ENCODE measurements around the gene ATG101. TPM values are rescaled to one million over a fixed set of nuclear protein-coding genes. Genes with fewer than 3 reads are reported as not detected.

The ATG101 gene
- total and polyA plus RNA-seq, 9 of the 15 experiments (the other 6 are each of a cell fraction or from before 2014, with no cell fraction given): 2.9 to 52.4 (median 29.7) TPM

GRCh38 chr12:52119398-52120254 is 49.8 kb downstream of the ATG101 start (continued):
- TF ChIP-seq ZNF318 (IDR thresholded peaks at IDR 0.05; ENCODE audit: borderline replicate concordance in 1 of 2, low read depth in 1 of 2): no peak
- TF ChIP-seq NR4A1 (CRISPR knock-in tag; IDR thresholded peaks at IDR 0.05): no peak
- no peak for TF ChIP-seq NR4A1 (tag; IDR thresholded peaks at IDR 0.05)
- TF ChIP-seq ZBTB7A (IDR thresholded peaks at IDR 0.05; ENCODE audit: borderline replicate concordance, control insufficient read depth, low read depth, low read length): peak; percentile 35; the same call in 1 of the 2 replicates
- no peak for TF ChIP-seq ASH1L (IDR thresholded peaks at IDR 0.05; ENCODE audit: borderline replicate concordance, low read depth, partially characterized antibody)
- TF ChIP-seq NCOA2 (IDR thresholded peaks at IDR 0.05; ENCODE audit: partially characterized antibody in 2 of 2): no peak
- peak in 1 of 2 experiments; percentile 34; a peak in 1 of 4 replicates for TF ChIP-seq MAZ (CRISPR knock-in tag; conservative IDR thresholded peaks at IDR 0.05 in 1 of 2, IDR thresholded peaks at IDR 0.05 in 1 of 2)
- TF ChIP-seq ZNF282 (CRISPR knock-in tag; IDR thresholded peaks at IDR 0.05): no peak
- TF ChIP-seq SRSF3 (IDR thresholded peaks at IDR 0.05; ENCODE audit: insufficient read depth, low read length): no peak
- TF ChIP-seq HMG20A (CRISPR knock-in tag; conservative IDR thresholded peaks at IDR 0.05): no peak
- no peak for TF ChIP-seq DLX4 (CRISPR knock-in tag; IDR thresholded peaks at IDR 0.05)
- TF ChIP-seq ZNF445 (CRISPR knock-in tag; IDR thresholded peaks at IDR 0.05; ENCODE audit: low read depth): no peak
- no peak for TF ChIP-seq POLR2AphosphoS2 (IDR thresholded peaks at IDR 0.05; ENCODE audit: low read length)
- no peak for TF ChIP-seq BACH1 (tag; IDR thresholded peaks at IDR 0.05)
- no peak for TF ChIP-seq KAT2B (IDR thresholded peaks at IDR 0.05; ENCODE audit: low read depth, low read length)
- no peak for TF ChIP-seq NEUROD1 (IDR thresholded peaks at IDR 0.05; ENCODE audit: borderline replicate concordance, low read depth, low read length, partially characterized antibody)
- no peak for TF ChIP-seq ESRRB (CRISPR knock-in tag; IDR thresholded peaks at IDR 0.05; ENCODE audit: borderline replicate concordance)
- peak; percentile 54; the same call in 1 of the 2 replicates for TF ChIP-seq ZEB2 (IDR thresholded peaks at IDR 0.05)
- TF ChIP-seq GTF2E2 (tag; IDR thresholded peaks at IDR 0.05): no peak
- no peak for TF ChIP-seq TRIM24 (IDR thresholded peaks at IDR 0.05)

Data from K562 (cell line).